Osteoblast (primary cell): ENCODE measurements around the gene ZNF830. TPM values are rescaled to one million over a fixed set of nuclear protein-coding genes. Genes with fewer than 3 reads are reported as not detected.
A peak's percentile ranks its signal among the peaks of the same experiment; 100 is the strongest.

Experiments used
- DNase-seq: peaks from one replicate; pipeline ENCODE4 v3.0.0; 2011; ENCODE audit warnings: low spot score, mixed read lengths; ENCODE audit not compliant: insufficient read length; ENCODE audit errors: missing footprints
- H2AFZ ChIP-seq: 2 replicates; pipeline ENCODE4 v1.6.0; 2011; ENCODE audit warnings: mild to moderate bottlenecking, low read length
- H3K27ac ChIP-seq: 2 replicates; pipeline ENCODE4 v1.5.1; 2011; ENCODE audit warnings: mild to moderate bottlenecking, low read depth, low read length, moderate library complexity
- H3K27me3 ChIP-seq: 2 replicates; pipeline ENCODE4 v1.6.0; 2012; ENCODE audit warnings: mild to moderate bottlenecking, control low read depth, inconsistent platforms, low read length, moderate library complexity; ENCODE audit not compliant: insufficient read depth
- H3K36me3 ChIP-seq: 2 replicates; pipeline ENCODE4 v1.5.1; 2011; ENCODE audit warnings: mild to moderate bottlenecking, low read length, control low read depth, moderate library complexity; ENCODE audit not compliant: insufficient read depth
- H3K4me1 ChIP-seq: 2 replicates; pipeline ENCODE4 v1.5.1; 2011; ENCODE audit warnings: mild to moderate bottlenecking, low read length, control low read depth, moderate library complexity; ENCODE audit not compliant: insufficient read depth
- H3K4me2 ChIP-seq: 2 replicates; pipeline ENCODE4 v1.6.0; 2011; ENCODE audit warnings: mild to moderate bottlenecking, low read length; ENCODE audit not compliant: insufficient read depth
- H3K4me3 ChIP-seq: fragments of 200-600 bp; sonication (generic); 3 replicates; pipeline ENCODE4 v1.5.1; 2012; ENCODE audit warnings: mild to moderate bottlenecking, low read length, inconsistent platforms; ENCODE audit not compliant: insufficient read depth
- H3K79me2 ChIP-seq: 2 replicates; pipeline ENCODE4 v1.6.0; 2012; ENCODE audit warnings: mild to moderate bottlenecking, low read length, control low read depth, inconsistent platforms; ENCODE audit not compliant: insufficient read depth
- H3K9me3 ChIP-seq: 2 replicates; pipeline ENCODE4 v1.5.1; 2011; ENCODE audit warnings: low read depth, low read length, control low read depth
- H4K20me1 ChIP-seq: 2 replicates; pipeline ENCODE4 v1.6.0; 2012; ENCODE audit warnings: mild to moderate bottlenecking, low read length, control low read depth; ENCODE audit not compliant: insufficient read depth
- CTCF ChIP-seq: IDR thresholded peaks from 2 replicates; pipeline ENCODE4 v1.5.1; 2011; ENCODE audit warnings: mild to moderate bottlenecking, low read depth, low read length, moderate library complexity; ENCODE audit errors: extremely low read depth
- total RNA-seq: library from RNA; depleted of rRNA; stranded (reverse); fragments of >200 nt; gene quantifications from 2 replicates; pipeline ENCODE4 v1.2.3, GENCODE V29; 2012

The ZNF830 gene
- total RNA-seq, 1 donor, result 10.5 TPM

GRCh38 chr17:34981538-34982241 is 20.4 kb downstream of the ZNF830 start:
- peaks cover 2% of the 10 kb centered on the region for H3K36me3 ChIP-seq
- peaks cover 27% of the 10 kb centered on the region for H3K79me2 ChIP-seq
- peak overlapping the region; percentile 93 for H3K4me2 ChIP-seq
- H4K20me1 ChIP-seq, result no peaks in the 10 kb centered on the region
- H3K27me3 ChIP-seq, result no peaks in the 10 kb centered on the region
- no peak for TF ChIP-seq CTCF
- DNase-seq, result peak; percentile 64
- peak overlapping the region; percentile 85 for H2AFZ ChIP-seq
- H3K4me1 ChIP-seq, result peaks cover 16% of the 10 kb centered on the region
- H3K4me3 ChIP-seq, result peak overlapping the region; percentile 83
- peak overlapping the region; percentile 94 for H3K27ac ChIP-seq
- H3K9me3 ChIP-seq, result no peaks in the 10 kb centered on the region

GRCh38 chr17:34987232-34987631 is 25.9 kb downstream of the ZNF830 start:
- Histone ChIP-seq H3K9me3 (no peaks in the 10 kb centered on the region), H4K20me1 (no peaks in the 10 kb centered on the region), H3K79me2 (peaks cover 16% of the 10 kb centered on the region), H3K4me3 (no peak overlapping the region), H3K27me3 (no peaks in the 10 kb centered on the region), H3K36me3 (peaks cover 30% of the 10 kb centered on the region), H2AFZ (no peak overlapping the region), H3K4me2 (no peak overlapping the region), H3K27ac (no peak overlapping the region), H3K4me1 (no peaks in the 10 kb centered on the region)
- no peak for DNase-seq
- no peak for TF ChIP-seq CTCF

GRCh38 chr17:34988644-34989043 is 27.3 kb downstream of the ZNF830 start:
- Histone ChIP-seq H3K9me3 (no peaks in the 10 kb centered on the region), H3K36me3 (peaks cover 43% of the 10 kb centered on the region), H3K27ac (no peak overlapping the region), H2AFZ (no peak overlapping the region), H3K4me2 (no peak overlapping the region), H3K79me2 (peaks cover 4% of the 10 kb centered on the region), H3K4me1 (no peaks in the 10 kb centered on the region), H3K27me3 (no peaks in the 10 kb centered on the region), H3K4me3 (no peak overlapping the region), H4K20me1 (no peaks in the 10 kb centered on the region)
- TF ChIP-seq CTCF, result no peak
- no peak for DNase-seq

GRCh38 chr17:34989473-34989872 is 28.1 kb downstream of the ZNF830 start:
- Histone ChIP-seq H3K9me3 (no peaks in the 10 kb centered on the region), H3K27ac (no peak overlapping the region), H3K4me2 (no peak overlapping the region), H3K36me3 (peaks cover 50% of the 10 kb centered on the region), H3K79me2 (no peaks in the 10 kb centered on the region), H3K27me3 (no peaks in the 10 kb centered on the region), H3K4me1 (no peaks in the 10 kb centered on the region), H3K4me3 (no peak overlapping the region), H4K20me1 (no peaks in the 10 kb centered on the region), H2AFZ (no peak overlapping the region)
- no peak for TF ChIP-seq CTCF
- DNase-seq, result no peak
